ENCODE measurements around the gene ESYT1. TPM values are rescaled to one million over a fixed set of nuclear protein-coding genes. Genes with fewer than 3 reads are reported as not detected.

Gene ESYT1
- total and polyA plus RNA-seq, 11 donors, result 17.0 to 81.1 (median 43.4) TPM

GRCh38 chr12:56120158-56120846, 7.8 kb upstream of the ESYT1 start:
- Histone ChIP-seq H3K27me3 (no peaks in the 10 kb centered on the region), H3K4me1 (peaks cover 0 to 60% (median 32%) of the 10 kb centered on the region in 12 donors), H3K9me3 (no peaks in the 10 kb centered on the region), H3K36me3 (peaks cover 0 to 40% (median 19%) of the 10 kb centered on the region in 9 donors), H3K4me3 (no peak overlapping the region), H3K27ac (peak overlapping the region in 11 of 12 donors; percentile 0 to 98 (median 68))
- TF ChIP-seq POLR2A (IDR thresholded peaks at IDR 0.05) (no peak), CTCF (IDR thresholded peaks at IDR 0.05) (no peak)
- 86 to 91% (median 87%) methylated on average over 17 of the region's 17 CpGs for WGBS, 4 donors
- intact Hi-C loops (cut with DNase I), result loop anchor here in 5 of 10 donors (2.0 to 10.0 kb wide), 5 partner anchors 37 to 344 kb away; partner anchors contain the start of genes SPRYD4 (in 4 of the 5), CNPY2 (in 1 of the 5) and MYL6 (in 1 of the 5)
- peak in 1 of 5 donors; percentile 30 for DNase-seq
- ATAC-seq, result no peak

- no peak overlapping the region for H3K4me3 ChIP-seq
- peaks cover 0 to 40% (median 19%) of the 10 kb centered on the region in 9 donors for H3K36me3 ChIP-seq
- no peaks in the 10 kb centered on the region for H3K9me3 ChIP-seq
- no peaks in the 10 kb centered on the region for H3K27me3 ChIP-seq
- ATAC-seq (no peak), DNase-seq (no peak)
- no peak for TF ChIP-seq CTCF (IDR thresholded peaks at IDR 0.05)
- no peak for TF ChIP-seq POLR2A (IDR thresholded peaks at IDR 0.05)
- WGBS, 4 donors, result 76 to 96% (median 84%) methylated on average over 6 to 11 of the region's 11 CpGs
- peaks cover under 1 to 66% (median 37%) of the 10 kb centered on the region in 12 donors for H3K4me1 ChIP-seq
- H3K27ac ChIP-seq, result peak overlapping the region in 3 of 12 donors; percentile 11 to 31 (median 17)
- intact Hi-C loops (cut with DNase I), result loop anchor here in 5 of 10 donors (2.0 to 10.0 kb wide), 5 partner anchors 36 to 343 kb away; partner anchors contain the start of genes SPRYD4 (in 4 of the 5), CNPY2 (in 1 of the 5) and MYL6 (in 1 of the 5)
Observed at GRCh38 chr12:56121204-56121870, 6.7 kb upstream of the ESYT1 start.

GRCh38 chr12:56122637-56123036, 5.4 kb upstream of the ESYT1 start:
- no peak for TF ChIP-seq POLR2A (IDR thresholded peaks at IDR 0.05)
- TF ChIP-seq CTCF (IDR thresholded peaks at IDR 0.05), result no peak
- Histone ChIP-seq H3K36me3 (peaks cover 0 to 40% (median 19%) of the 10 kb centered on the region in 9 donors), H3K27ac (peak overlapping the region in 8 of 12 donors; percentile 5 to 65 (median 30)), H3K27me3 (no peaks in the 10 kb centered on the region), H3K4me3 (no peak overlapping the region), H3K9me3 (no peaks in the 10 kb centered on the region), H3K4me1 (peaks cover 8 to 78% (median 49%) of the 10 kb centered on the region in 12 donors)
- ATAC-seq (no peak), DNase-seq (no peak)
- intact Hi-C loops (cut with DNase I), result loop anchor here in 5 of 10 donors (5.0 to 10.0 kb wide), 4 partner anchors 35 to 342 kb away; partner anchors contain the start of genes SPRYD4 (in 4 of the 5), CNPY2 (in 1 of the 5) and MYL6 (in 1 of the 5)
- 51 to 72% (median 55%) methylated on average over 2 of the region's 2 CpGs for WGBS, 4 donors

GRCh38 chr12:56124133-56124532, 3.9 kb upstream of the ESYT1 start:
- TF ChIP-seq POLR2A (IDR thresholded peaks at IDR 0.05), result no peak
- no peak for TF ChIP-seq CTCF (IDR thresholded peaks at IDR 0.05)
- 84 to 87% (median 86%) methylated on average over 4 of the region's 4 CpGs for WGBS, 4 donors
- Histone ChIP-seq H3K36me3 (peaks cover 0 to 40% (median 19%) of the 10 kb centered on the region in 9 donors), H3K27me3 (no peaks in the 10 kb centered on the region), H3K9me3 (no peaks in the 10 kb centered on the region), H3K27ac (no peak overlapping the region), H3K4me3 (no peak overlapping the region), H3K4me1 (peaks cover 8 to 77% (median 42%) of the 10 kb centered on the region in 12 donors)
- DNase-seq (no peak), ATAC-seq (no peak)
- intact Hi-C loops (cut with DNase I), result loop anchor here in 5 of 10 donors (5.0 to 10.0 kb wide), 4 partner anchors 33 to 341 kb away; partner anchors contain the start of genes SPRYD4 (in 4 of the 5), CNPY2 (in 1 of the 5) and MYL6 (in 1 of the 5)

Data from heart left ventricle (tissue), 16 donors.